Karpas-422 (cell line): ENCODE results near the gene FOXO6. TPM values are rescaled to one million over a fixed set of nuclear protein-coding genes. Genes with fewer than 3 reads are reported as not detected.

Source experiments
- DNase-seq: peaks from one replicate; pipeline ENCODE4 v3.0.0-alpha.2; 2015
- H2AFZ ChIP-seq: fragments of 200-600 bp; sonication (generic); 2 replicates; pipeline ENCODE4 v1.6.1; 2014; ENCODE audit warnings: antibody characterized with exemption, low read length, mixed read lengths
- H3K27ac ChIP-seq: fragments of 200-600 bp; sonication (generic); 2 replicates; pipeline ENCODE4 v1.5.1; 2014; ENCODE audit warnings: mild to moderate bottlenecking, low read length, moderate library complexity
- H3K27me3 ChIP-seq: fragments of 200-600 bp; sonication (generic); 2 replicates; pipeline ENCODE4 v1.6.1; 2014; ENCODE audit warnings: low read length, mixed read lengths
- H3K36me3 ChIP-seq: fragments of 200-600 bp; sonication (generic); 2 replicates; pipeline ENCODE4 v1.6.1; 2014; ENCODE audit warnings: low read length, mixed read lengths; ENCODE audit not compliant: insufficient read depth
- H3K4me1 ChIP-seq: fragments of 200-600 bp; sonication (generic); 2 replicates; pipeline ENCODE4 v1.6.1; 2014; ENCODE audit warnings: mild to moderate bottlenecking, low read length, mixed read lengths
- H3K4me2 ChIP-seq: fragments of 200-600 bp; sonication (generic); 2 replicates; pipeline ENCODE4 v1.6.1; 2014; ENCODE audit warnings: low read length, low read depth, mild to moderate bottlenecking; ENCODE audit not compliant: poor library complexity, severe bottlenecking
- H3K4me3 ChIP-seq: fragments of 200-600 bp; sonication (generic); 2 replicates; pipeline ENCODE4 v1.5.1; 2014; ENCODE audit warnings: mild to moderate bottlenecking, antibody characterized with exemption, low read length, mixed read lengths
- H3K79me2 ChIP-seq: fragments of 200-600 bp; sonication (generic); 2 replicates; pipeline ENCODE4 v1.6.1; 2014; ENCODE audit warnings: mild to moderate bottlenecking, low read length, mixed read lengths
- H3K9ac ChIP-seq: fragments of 200-600 bp; sonication (generic); 2 replicates; pipeline ENCODE4 v1.6.0; 2014; ENCODE audit warnings: low read length
- H3K9me2 ChIP-seq: fragments of 200-600 bp; sonication (generic), shearing (Covaris generic); replicated peaks from 2 replicates; pipeline ENCODE4 v1.6.0; 2014; ENCODE audit warnings: mild to moderate bottlenecking, low read length, moderate library complexity; ENCODE audit not compliant: insufficient read depth
- H3K9me3 ChIP-seq: fragments of 300-700, 200-600 bp; sonication (generic); 2 replicates; pipeline ENCODE4 v1.6.1; 2014; ENCODE audit warnings: low read length, mixed read lengths
- H4K20me1 ChIP-seq: fragments of 200-600 bp; sonication (generic); 2 replicates; pipeline ENCODE4 v1.6.1; 2014; ENCODE audit warnings: mild to moderate bottlenecking, antibody characterized with exemption, low read length, low read depth; ENCODE audit not compliant: insufficient read depth
- total RNA-seq: library from RNA; depleted of rRNA; stranded (reverse); fragments of >200 nt; shearing (Covaris generic); gene quantifications from 2 replicates; pipeline ENCODE4 v1.2.3, GENCODE V29; 2014; ENCODE audit warnings: low replicate concordance

The FOXO6 gene
- total RNA-seq, 1 experiment from 2014 or later: not detected

DNA sequence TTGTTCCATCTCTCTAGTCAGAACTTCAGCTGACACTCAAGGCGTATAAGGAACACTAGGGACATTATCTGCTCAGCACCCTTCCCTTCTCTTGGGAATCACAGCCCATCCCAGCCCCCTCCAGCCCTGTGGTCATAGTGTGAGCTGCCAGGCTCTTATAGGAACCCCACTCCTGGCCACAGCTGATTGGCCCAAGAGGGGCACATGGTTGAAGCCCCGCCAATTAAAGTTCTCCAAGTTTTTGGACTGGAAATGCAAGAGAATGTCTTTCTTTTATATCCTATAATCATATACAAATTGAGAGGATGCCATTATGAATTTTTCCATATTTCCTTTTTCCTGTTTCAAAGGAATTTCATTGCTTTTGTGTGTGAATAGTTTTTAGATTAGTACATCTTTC, 40.7 kb downstream of the FOXO6 start:
- H3K4me1 ChIP-seq: no peaks in the 10 kb centered on the region
- H3K36me3 ChIP-seq: no peaks in the 10 kb centered on the region
- no peak overlapping the region for H2AFZ ChIP-seq
- H4K20me1 ChIP-seq: no peaks in the 10 kb centered on the region
- no peak overlapping the region for H3K9ac ChIP-seq
- no peak overlapping the region for H3K4me3 ChIP-seq
- no peaks in the 10 kb centered on the region for H3K9me3 ChIP-seq
- no peak for DNase-seq
- H3K27ac ChIP-seq: no peak overlapping the region
- no peaks in the 10 kb centered on the region for H3K27me3 ChIP-seq
- H3K4me2 ChIP-seq: no peak overlapping the region
- H3K79me2 ChIP-seq: no peaks in the 10 kb centered on the region
- H3K9me2 ChIP-seq: no peaks in the 10 kb centered on the region

GRCh38 chr1:41404308-41404761, 43.1 kb downstream of the FOXO6 start:
- no peaks in the 10 kb centered on the region for H3K4me1 ChIP-seq
- no peaks in the 10 kb centered on the region for H3K27me3 ChIP-seq
- H3K79me2 ChIP-seq: no peaks in the 10 kb centered on the region
- no peak overlapping the region for H2AFZ ChIP-seq
- H3K36me3 ChIP-seq: no peaks in the 10 kb centered on the region
- DNase-seq: peak; percentile 52
- no peak overlapping the region for H3K4me3 ChIP-seq
- H3K9me3 ChIP-seq: no peaks in the 10 kb centered on the region
- H3K9me2 ChIP-seq: no peaks in the 10 kb centered on the region
- no peak overlapping the region for H3K9ac ChIP-seq
- no peaks in the 10 kb centered on the region for H4K20me1 ChIP-seq
- no peak overlapping the region for H3K27ac ChIP-seq
- H3K4me2 ChIP-seq: no peak overlapping the region

DNA sequence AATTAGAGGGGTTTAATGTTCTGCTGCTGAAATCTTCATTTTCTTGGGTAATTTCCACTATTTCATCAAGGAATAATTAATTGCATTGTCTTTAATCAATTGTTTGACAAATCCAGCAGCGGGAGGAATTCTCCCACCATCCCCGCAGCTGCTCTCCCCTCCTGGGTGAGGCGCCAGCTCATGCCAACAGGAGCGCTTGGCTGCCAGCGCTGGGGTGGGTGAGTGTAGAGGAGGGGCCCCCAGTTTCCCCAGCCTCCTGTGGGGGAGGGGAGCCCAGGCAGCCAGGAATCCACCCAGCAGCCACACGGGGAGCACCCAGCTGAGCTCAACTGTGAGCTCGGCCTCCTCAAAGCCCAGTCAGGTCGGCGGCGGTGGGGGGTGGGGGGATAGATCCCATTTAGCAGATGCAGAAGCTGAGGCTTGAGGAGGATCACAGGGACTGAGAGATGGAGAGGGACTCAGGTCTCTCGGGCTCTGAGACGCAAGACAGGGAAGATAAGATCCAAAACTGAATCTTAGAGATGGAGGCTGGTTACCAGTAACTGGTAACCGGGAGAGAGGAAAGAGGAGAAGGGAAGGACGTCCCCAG, 46.5 kb downstream of the FOXO6 start:
- Histone ChIP-seq H2AFZ (no peak overlapping the region), H4K20me1 (no peaks in the 10 kb centered on the region), H3K27ac (no peak overlapping the region), H3K4me1 (no peaks in the 10 kb centered on the region), H3K4me2 (no peak overlapping the region), H3K36me3 (no peaks in the 10 kb centered on the region), H3K4me3 (no peak overlapping the region), H3K27me3 (no peaks in the 10 kb centered on the region), H3K9me2 (no peaks in the 10 kb centered on the region), H3K79me2 (no peaks in the 10 kb centered on the region), H3K9ac (no peak overlapping the region), H3K9me3 (no peaks in the 10 kb centered on the region)
- DNase-seq: no peak

- Histone ChIP-seq H2AFZ (no peak overlapping the region), H3K27me3 (no peaks in the 10 kb centered on the region), H3K79me2 (no peaks in the 10 kb centered on the region), H3K9me3 (no peaks in the 10 kb centered on the region), H4K20me1 (no peaks in the 10 kb centered on the region), H3K9me2 (no peaks in the 10 kb centered on the region), H3K9ac (no peak overlapping the region), H3K4me1 (no peaks in the 10 kb centered on the region), H3K4me2 (no peak overlapping the region), H3K27ac (no peak overlapping the region), H3K36me3 (no peaks in the 10 kb centered on the region), H3K4me3 (no peak overlapping the region)
- no peak for DNase-seq
Measured at GRCh38 chr1:41408691-41409090, 47.5 kb downstream of the FOXO6 start.

- Histone ChIP-seq H2AFZ (no peak overlapping the region), H3K9ac (no peak overlapping the region), H3K27me3 (no peaks in the 10 kb centered on the region), H3K9me2 (no peaks in the 10 kb centered on the region), H3K4me2 (no peak overlapping the region), H3K36me3 (no peaks in the 10 kb centered on the region), H3K79me2 (no peaks in the 10 kb centered on the region), H3K4me3 (no peak overlapping the region), H3K4me1 (no peaks in the 10 kb centered on the region; the same call in 1 of the 2 replicates), H4K20me1 (no peaks in the 10 kb centered on the region), H3K9me3 (no peaks in the 10 kb centered on the region), H3K27ac (no peak overlapping the region)
- no peak for DNase-seq
Measured at GRCh38 chr1:41409825-41410224, 48.6 kb downstream of the FOXO6 start.

DNA sequence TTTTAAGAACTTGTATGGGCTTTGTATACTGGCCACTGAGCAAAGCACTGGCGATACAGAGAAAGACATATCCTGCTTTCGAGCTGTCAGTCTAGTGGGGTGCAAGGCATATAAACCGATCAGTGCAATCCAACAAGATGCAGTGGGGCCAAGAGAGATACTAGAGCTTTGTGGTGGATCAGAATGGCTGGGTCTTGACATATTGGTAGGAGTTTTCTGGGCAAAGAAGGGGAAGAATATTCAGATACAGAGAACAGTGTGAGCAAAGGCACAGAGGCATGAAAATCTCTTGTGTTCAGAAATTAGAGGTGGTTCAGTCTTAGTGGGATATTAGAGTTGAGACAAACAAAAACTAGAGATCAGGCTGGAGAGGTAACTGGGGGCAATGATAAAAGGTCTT, 49.2 kb downstream of the FOXO6 start:
- H3K4me2 ChIP-seq: no peak overlapping the region
- no peak overlapping the region for H3K4me3 ChIP-seq
- no peaks in the 10 kb centered on the region for H3K36me3 ChIP-seq
- no peak overlapping the region for H3K9ac ChIP-seq
- no peaks in the 10 kb centered on the region for H3K27me3 ChIP-seq
- H3K27ac ChIP-seq: no peak overlapping the region
- no peaks in the 10 kb centered on the region for H3K9me3 ChIP-seq
- DNase-seq: no peak
- H3K9me2 ChIP-seq: no peaks in the 10 kb centered on the region
- H2AFZ ChIP-seq: no peak overlapping the region
- H3K4me1 ChIP-seq: peaks cover 6% of the 10 kb centered on the region
- no peaks in the 10 kb centered on the region for H4K20me1 ChIP-seq
- no peaks in the 10 kb centered on the region for H3K79me2 ChIP-seq

- Histone ChIP-seq H4K20me1 (no peaks in the 10 kb centered on the region), H3K9ac (no peak overlapping the region), H3K27me3 (no peaks in the 10 kb centered on the region), H3K79me2 (no peaks in the 10 kb centered on the region), H3K27ac (no peak overlapping the region), H3K9me2 (no peaks in the 10 kb centered on the region), H3K4me1 (peaks cover 14% of the 10 kb centered on the region), H3K9me3 (no peaks in the 10 kb centered on the region), H2AFZ (no peak overlapping the region), H3K4me2 (no peak overlapping the region), H3K36me3 (no peaks in the 10 kb centered on the region), H3K4me3 (no peak overlapping the region)
- no peak for DNase-seq
Measured at GRCh38 chr1:41411229-41411628, 50.0 kb downstream of the FOXO6 start.

- H3K9ac ChIP-seq: no peak overlapping the region
- no peaks in the 10 kb centered on the region for H3K27me3 ChIP-seq
- no peaks in the 10 kb centered on the region for H3K79me2 ChIP-seq
- H3K4me1 ChIP-seq: peaks cover 19% of the 10 kb centered on the region
- no peak overlapping the region for H2AFZ ChIP-seq
- H3K27ac ChIP-seq: no peak overlapping the region
- H3K36me3 ChIP-seq: no peaks in the 10 kb centered on the region
- DNase-seq: no peak
- H3K4me2 ChIP-seq: no peak overlapping the region
- no peaks in the 10 kb centered on the region for H4K20me1 ChIP-seq
- H3K9me2 ChIP-seq: no peaks in the 10 kb centered on the region
- no peaks in the 10 kb centered on the region for H3K9me3 ChIP-seq
- H3K4me3 ChIP-seq: no peak overlapping the region
Measured at GRCh38 chr1:41412748-41413147, 51.5 kb downstream of the FOXO6 start.
